HEK293 (cell line): ENCODE measurements around the gene COX7A2.

Source experiments
- KLF10 ChIP-seq: fragments of 450-650 bp; IDR thresholded peaks from 2 replicates; pipeline ENCODE4 v1.5.1; 2018; ENCODE audit warnings: missing biosample characterization, mild to moderate bottlenecking, missing genetic modification characterization
- KLF16 ChIP-seq: fragments of 450-650 bp; formaldehyde crosslinking; IDR thresholded peaks from 2 replicates; pipeline ENCODE4 v1.5.1; 2017; ENCODE audit warnings: missing biosample characterization, missing genetic modification characterization
- ZFP69B ChIP-seq: fragments of 450-650 bp; formaldehyde crosslinking; IDR thresholded peaks from 2 replicates; pipeline ENCODE4 v1.5.1; 2016; ENCODE audit warnings: missing biosample characterization, missing genetic modification characterization
- ZNF10 ChIP-seq: fragments of 450-650 bp; formaldehyde crosslinking; IDR thresholded peaks from 2 replicates; pipeline ENCODE4 v1.5.1; 2017; ENCODE audit warnings: missing biosample characterization, missing genetic modification characterization
- ZNF121 ChIP-seq: fragments of 450-650 bp; formaldehyde crosslinking; IDR thresholded peaks from 2 replicates; pipeline ENCODE4 v1.5.1; 2016; ENCODE audit warnings: missing biosample characterization, missing genetic modification characterization
- ZNF133 ChIP-seq: fragments of 450-650 bp; formaldehyde crosslinking; IDR thresholded peaks from 2 replicates; pipeline ENCODE4 v1.5.1; 2016; ENCODE audit warnings: missing biosample characterization, missing genetic modification characterization
- ZNF138 ChIP-seq: fragments of 450-650 bp; formaldehyde crosslinking; IDR thresholded peaks from 2 replicates; pipeline ENCODE4 v1.5.1; 2016; ENCODE audit warnings: missing biosample characterization, missing genetic modification characterization, borderline replicate concordance
- ZNF140 ChIP-seq: fragments of 450-650 bp; formaldehyde crosslinking; IDR thresholded peaks from 2 replicates; pipeline ENCODE4 v1.5.1; 2016; ENCODE audit warnings: missing biosample characterization, missing genetic modification characterization
- ZNF214 ChIP-seq: fragments of 450-650 bp; formaldehyde crosslinking; IDR thresholded peaks from 2 replicates; pipeline ENCODE4 v1.5.1; 2017; ENCODE audit warnings: missing biosample characterization, mild to moderate bottlenecking, missing genetic modification characterization, borderline replicate concordance
- ZNF221 ChIP-seq: fragments of 450-650 bp; formaldehyde crosslinking; IDR thresholded peaks from 2 replicates; pipeline ENCODE4 v1.5.1; 2017; ENCODE audit warnings: missing biosample characterization, missing genetic modification characterization, borderline replicate concordance
- ZNF239 ChIP-seq: fragments of 450-650 bp; formaldehyde crosslinking; IDR thresholded peaks from 2 replicates; pipeline ENCODE4 v1.5.1; 2016; ENCODE audit warnings: missing biosample characterization, missing genetic modification characterization
- ZNF274 ChIP-seq, 2 experiments: fragments of 200-500 bp in 1 of 2; fragments of 450-650 bp in 1 of 2; sonication (Bioruptor generic) in 1 of 2; formaldehyde crosslinking in 1 of 2; IDR thresholded peaks; 2 replicates each; pipeline versions ENCODE4 v1.5.1 to v1.6.1; 2014 to 2016; ENCODE audit warnings: borderline replicate concordance in 1 of 2, inconsistent platforms in 1 of 2, low read length in 1 of 2, missing biosample characterization in 1 of 2, missing genetic modification characterization in 1 of 2
- ZNF558 ChIP-seq: fragments of 450-650 bp; formaldehyde crosslinking; IDR thresholded peaks from 2 replicates; pipeline ENCODE4 v1.5.1; 2016; ENCODE audit warnings: missing biosample characterization, missing genetic modification characterization
- ZNF621 ChIP-seq: fragments of 450-650 bp; formaldehyde crosslinking; IDR thresholded peaks from 2 replicates; pipeline ENCODE4 v1.5.1; 2017; ENCODE audit warnings: missing biosample characterization, missing genetic modification characterization
- ZNF624 ChIP-seq: fragments of 450-650 bp; formaldehyde crosslinking; IDR thresholded peaks from 2 replicates; pipeline ENCODE4 v1.5.1; 2017; ENCODE audit warnings: missing biosample characterization, missing genetic modification characterization
- ZNF76 ChIP-seq: fragments of 450-650 bp; formaldehyde crosslinking; IDR thresholded peaks from 2 replicates; pipeline ENCODE4; 2016; ENCODE audit warnings: low read depth, missing biosample characterization, missing genetic modification characterization, borderline replicate concordance
- ZNF830 ChIP-seq: fragments of 450-650 bp; IDR thresholded peaks from 2 replicates; pipeline ENCODE4 v1.5.0; 2018; ENCODE audit warnings: missing biosample characterization, missing genetic modification characterization, low read depth, mild to moderate bottlenecking, moderate library complexity
- TF ChIP-seq, protein P1 (sequence below): fragments of 450-650 bp; formaldehyde crosslinking; IDR thresholded peaks from 2 replicates; pipeline ENCODE4 v1.5.1; 2016; ENCODE audit warnings: missing biosample characterization, missing genetic modification characterization, borderline replicate concordance
- TF ChIP-seq, protein P2 (sequence below): fragments of 450-650 bp; formaldehyde crosslinking; conservative IDR thresholded peaks from 2 replicates; pipeline ENCODE4 v1.5.1; 2016; ENCODE audit warnings: low read depth, missing biosample characterization, missing genetic modification characterization
- TF ChIP-seq, protein P3 (sequence below): fragments of 450-650 bp; formaldehyde crosslinking; IDR thresholded peaks from 2 replicates; pipeline ENCODE4 v1.5.1; 2016; ENCODE audit warnings: missing biosample characterization, missing genetic modification characterization
- TF ChIP-seq, protein P4 (sequence below): fragments of 450-650 bp; formaldehyde crosslinking; IDR thresholded peaks from 2 replicates; pipeline ENCODE4 v1.5.1; 2017; ENCODE audit warnings: missing biosample characterization, missing genetic modification characterization
- TF ChIP-seq, protein P5 (sequence below): fragments of 450-650 bp; formaldehyde crosslinking; IDR thresholded peaks from 2 replicates; pipeline ENCODE4 v1.5.1; 2016; ENCODE audit warnings: missing biosample characterization, missing genetic modification characterization
- TF ChIP-seq, protein P6 (sequence below): fragments of 450-650 bp; formaldehyde crosslinking; IDR thresholded peaks from 2 replicates; pipeline ENCODE4 v1.5.1; 2016; ENCODE audit warnings: missing biosample characterization, missing genetic modification characterization

COX7A2 gene

DNA sequence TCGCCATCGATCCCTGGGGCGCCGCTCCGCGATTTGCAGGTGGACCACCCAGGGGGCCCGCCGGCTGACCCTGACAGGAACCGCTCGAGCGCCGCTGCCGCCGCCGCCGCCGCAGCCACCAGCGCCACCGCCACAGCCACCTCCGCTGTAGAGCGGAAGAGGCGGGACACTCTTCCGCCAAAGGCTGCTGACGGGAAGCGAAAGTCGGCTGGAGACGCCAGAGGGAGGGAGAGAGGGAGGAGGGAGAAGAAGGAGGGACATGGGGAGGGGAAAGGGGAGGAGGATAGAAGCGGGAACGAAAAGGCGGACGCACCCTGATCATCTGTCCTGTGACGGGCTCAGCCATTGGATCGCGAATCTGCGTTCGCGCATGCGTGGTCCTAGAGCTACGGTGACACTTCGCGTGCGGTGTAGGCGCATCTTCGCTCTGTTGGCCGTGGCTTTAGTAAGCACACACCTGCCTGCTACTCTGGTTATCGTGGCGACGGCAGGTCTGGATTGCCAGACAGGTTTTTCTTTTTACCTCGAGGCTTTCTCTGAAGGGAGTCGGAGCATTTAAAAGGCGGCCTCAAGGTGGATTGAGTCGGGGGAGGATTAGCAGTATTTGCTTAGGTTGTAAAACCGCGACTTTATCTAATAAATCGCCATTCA lies 41.2 kb upstream of the COX7A2 start, which contains the start of gene TMEM30A (continued):
- TF ChIP-seq, protein P1, sequence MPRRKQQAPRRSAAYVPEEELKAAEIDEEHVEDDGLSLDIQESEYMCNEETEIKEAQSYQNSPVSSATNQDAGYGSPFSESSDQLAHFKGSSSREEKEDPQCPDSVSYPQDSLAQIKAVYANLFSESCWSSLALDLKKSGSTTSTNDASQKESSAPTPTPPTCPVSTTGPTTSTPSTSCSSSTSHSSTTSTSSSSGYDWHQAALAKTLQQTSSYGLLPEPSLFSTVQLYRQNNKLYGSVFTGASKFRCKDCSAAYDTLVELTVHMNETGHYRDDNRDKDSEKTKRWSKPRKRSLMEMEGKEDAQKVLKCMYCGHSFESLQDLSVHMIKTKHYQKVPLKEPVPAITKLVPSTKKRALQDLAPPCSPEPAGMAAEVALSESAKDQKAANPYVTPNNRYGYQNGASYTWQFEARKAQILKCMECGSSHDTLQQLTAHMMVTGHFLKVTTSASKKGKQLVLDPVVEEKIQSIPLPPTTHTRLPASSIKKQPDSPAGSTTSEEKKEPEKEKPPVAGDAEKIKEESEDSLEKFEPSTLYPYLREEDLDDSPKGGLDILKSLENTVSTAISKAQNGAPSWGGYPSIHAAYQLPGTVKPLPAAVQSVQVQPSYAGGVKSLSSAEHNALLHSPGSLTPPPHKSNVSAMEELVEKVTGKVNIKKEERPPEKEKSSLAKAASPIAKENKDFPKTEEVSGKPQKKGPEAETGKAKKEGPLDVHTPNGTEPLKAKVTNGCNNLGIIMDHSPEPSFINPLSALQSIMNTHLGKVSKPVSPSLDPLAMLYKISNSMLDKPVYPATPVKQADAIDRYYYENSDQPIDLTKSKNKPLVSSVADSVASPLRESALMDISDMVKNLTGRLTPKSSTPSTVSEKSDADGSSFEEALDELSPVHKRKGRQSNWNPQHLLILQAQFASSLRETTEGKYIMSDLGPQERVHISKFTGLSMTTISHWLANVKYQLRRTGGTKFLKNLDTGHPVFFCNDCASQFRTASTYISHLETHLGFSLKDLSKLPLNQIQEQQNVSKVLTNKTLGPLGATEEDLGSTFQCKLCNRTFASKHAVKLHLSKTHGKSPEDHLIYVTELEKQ (tag by site-specific recombination) = no peak
- TF ChIP-seq, protein P2, sequence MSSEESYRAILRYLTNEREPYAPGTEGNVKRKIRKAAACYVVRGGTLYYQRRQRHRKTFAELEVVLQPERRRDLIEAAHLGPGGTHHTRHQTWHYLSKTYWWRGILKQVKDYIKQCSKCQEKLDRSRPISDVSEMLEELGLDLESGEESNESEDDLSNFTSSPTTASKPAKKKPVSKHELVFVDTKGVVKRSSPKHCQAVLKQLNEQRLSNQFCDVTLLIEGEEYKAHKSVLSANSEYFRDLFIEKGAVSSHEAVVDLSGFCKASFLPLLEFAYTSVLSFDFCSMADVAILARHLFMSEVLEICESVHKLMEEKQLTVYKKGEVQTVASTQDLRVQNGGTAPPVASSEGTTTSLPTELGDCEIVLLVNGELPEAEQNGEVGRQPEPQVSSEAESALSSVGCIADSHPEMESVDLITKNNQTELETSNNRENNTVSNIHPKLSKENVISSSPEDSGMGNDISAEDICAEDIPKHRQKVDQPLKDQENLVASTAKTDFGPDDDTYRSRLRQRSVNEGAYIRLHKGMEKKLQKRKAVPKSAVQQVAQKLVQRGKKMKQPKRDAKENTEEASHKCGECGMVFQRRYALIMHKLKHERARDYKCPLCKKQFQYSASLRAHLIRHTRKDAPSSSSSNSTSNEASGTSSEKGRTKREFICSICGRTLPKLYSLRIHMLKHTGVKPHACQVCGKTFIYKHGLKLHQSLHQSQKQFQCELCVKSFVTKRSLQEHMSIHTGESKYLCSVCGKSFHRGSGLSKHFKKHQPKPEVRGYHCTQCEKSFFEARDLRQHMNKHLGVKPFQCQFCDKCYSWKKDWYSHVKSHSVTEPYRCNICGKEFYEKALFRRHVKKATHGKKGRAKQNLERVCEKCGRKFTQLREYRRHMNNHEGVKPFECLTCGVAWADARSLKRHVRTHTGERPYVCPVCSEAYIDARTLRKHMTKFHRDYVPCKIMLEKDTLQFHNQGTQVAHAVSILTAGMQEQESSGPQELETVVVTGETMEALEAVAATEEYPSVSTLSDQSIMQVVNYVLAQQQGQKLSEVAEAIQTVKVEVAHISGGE (tag by site-specific recombination) = peak; percentile 99
- TF ChIP-seq ZNF239 (tag by site-specific recombination) (no peak), ZNF621 (no peak), ZNF138 (no peak), ZNF558 (tag by site-specific recombination) (no peak; the same call in 1 of the 2 replicates), ZNF274 (IDR thresholded peaks at IDR 0.05; ENCODE audit: low read length) (no peak), ZNF274 (tag by site-specific recombination; IDR thresholded peaks at IDR 0.05; ENCODE audit: borderline replicate concordance) (no peak), KLF10 (no peak), ZNF121 (tag by site-specific recombination) (no peak), ZNF133 (tag by site-specific recombination) (no peak), ZFP69B (tag by site-specific recombination) (no peak; the same call in 1 of the 2 replicates), ZNF830 (tag by site-specific recombination) (no peak), ZNF221 (no peak), ZNF10 (0 out of 2 replicates have a peak, but pooled peaks have one; percentile 16), ZNF624 (tag by site-specific recombination) (no peak), KLF16 (tag by site-specific recombination) (peak; percentile 88), ZNF214 (tag by site-specific recombination) (no peak), ZNF140 (tag by site-specific recombination) (no peak), ZNF76 (tag by site-specific recombination) (no peak; the same call in none of the 2 replicates)
- TF ChIP-seq, protein P3, sequence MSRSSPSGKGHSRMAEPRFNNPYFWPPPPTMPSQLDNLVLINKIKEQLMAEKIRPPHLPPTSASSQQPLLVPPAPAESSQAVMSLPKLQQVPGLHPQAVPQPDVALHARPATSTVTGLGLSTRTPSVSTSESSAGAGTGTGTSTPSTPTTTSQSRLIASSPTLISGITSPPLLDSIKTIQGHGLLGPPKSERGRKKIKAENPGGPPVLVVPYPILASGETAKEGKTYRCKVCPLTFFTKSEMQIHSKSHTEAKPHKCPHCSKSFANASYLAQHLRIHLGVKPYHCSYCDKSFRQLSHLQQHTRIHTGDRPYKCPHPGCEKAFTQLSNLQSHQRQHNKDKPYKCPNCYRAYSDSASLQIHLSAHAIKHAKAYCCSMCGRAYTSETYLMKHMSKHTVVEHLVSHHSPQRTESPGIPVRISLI (tag by site-specific recombination) = no peak
- TF ChIP-seq, protein P4, sequence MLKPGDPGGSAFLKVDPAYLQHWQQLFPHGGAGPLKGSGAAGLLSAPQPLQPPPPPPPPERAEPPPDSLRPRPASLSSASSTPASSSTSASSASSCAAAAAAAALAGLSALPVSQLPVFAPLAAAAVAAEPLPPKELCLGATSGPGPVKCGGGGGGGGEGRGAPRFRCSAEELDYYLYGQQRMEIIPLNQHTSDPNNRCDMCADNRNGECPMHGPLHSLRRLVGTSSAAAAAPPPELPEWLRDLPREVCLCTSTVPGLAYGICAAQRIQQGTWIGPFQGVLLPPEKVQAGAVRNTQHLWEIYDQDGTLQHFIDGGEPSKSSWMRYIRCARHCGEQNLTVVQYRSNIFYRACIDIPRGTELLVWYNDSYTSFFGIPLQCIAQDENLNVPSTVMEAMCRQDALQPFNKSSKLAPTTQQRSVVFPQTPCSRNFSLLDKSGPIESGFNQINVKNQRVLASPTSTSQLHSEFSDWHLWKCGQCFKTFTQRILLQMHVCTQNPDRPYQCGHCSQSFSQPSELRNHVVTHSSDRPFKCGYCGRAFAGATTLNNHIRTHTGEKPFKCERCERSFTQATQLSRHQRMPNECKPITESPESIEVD = no peak
- TF ChIP-seq, protein P5, sequence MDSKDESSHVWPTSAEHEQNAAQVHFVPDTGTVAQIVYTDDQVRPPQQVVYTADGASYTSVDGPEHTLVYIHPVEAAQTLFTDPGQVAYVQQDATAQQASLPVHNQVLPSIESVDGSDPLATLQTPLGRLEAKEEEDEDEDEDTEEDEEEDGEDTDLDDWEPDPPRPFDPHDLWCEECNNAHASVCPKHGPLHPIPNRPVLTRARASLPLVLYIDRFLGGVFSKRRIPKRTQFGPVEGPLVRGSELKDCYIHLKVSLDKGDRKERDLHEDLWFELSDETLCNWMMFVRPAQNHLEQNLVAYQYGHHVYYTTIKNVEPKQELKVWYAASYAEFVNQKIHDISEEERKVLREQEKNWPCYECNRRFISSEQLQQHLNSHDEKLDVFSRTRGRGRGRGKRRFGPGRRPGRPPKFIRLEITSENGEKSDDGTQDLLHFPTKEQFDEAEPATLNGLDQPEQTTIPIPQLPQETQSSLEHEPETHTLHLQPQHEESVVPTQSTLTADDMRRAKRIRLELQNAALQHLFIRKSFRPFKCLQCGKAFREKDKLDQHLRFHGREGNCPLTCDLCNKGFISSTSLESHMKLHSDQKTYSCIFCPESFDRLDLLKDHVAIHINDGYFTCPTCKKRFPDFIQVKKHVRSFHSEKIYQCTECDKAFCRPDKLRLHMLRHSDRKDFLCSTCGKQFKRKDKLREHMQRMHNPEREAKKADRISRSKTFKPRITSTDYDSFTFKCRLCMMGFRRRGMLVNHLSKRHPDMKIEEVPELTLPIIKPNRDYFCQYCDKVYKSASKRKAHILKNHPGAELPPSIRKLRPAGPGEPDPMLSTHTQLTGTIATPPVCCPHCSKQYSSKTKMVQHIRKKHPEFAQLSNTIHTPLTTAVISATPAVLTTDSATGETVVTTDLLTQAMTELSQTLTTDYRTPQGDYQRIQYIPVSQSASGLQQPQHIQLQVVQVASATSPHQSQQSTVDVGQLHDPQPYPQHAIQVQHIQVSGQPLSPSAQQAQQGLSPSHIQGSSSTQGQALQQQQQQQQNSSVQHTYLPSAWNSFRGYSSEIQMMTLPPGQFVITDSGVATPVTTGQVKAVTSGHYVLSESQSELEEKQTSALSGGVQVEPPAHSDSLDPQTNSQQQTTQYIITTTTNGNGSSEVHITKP = peak; percentile 73; the same call in 1 of the 2 replicates
- TF ChIP-seq, protein P6, sequence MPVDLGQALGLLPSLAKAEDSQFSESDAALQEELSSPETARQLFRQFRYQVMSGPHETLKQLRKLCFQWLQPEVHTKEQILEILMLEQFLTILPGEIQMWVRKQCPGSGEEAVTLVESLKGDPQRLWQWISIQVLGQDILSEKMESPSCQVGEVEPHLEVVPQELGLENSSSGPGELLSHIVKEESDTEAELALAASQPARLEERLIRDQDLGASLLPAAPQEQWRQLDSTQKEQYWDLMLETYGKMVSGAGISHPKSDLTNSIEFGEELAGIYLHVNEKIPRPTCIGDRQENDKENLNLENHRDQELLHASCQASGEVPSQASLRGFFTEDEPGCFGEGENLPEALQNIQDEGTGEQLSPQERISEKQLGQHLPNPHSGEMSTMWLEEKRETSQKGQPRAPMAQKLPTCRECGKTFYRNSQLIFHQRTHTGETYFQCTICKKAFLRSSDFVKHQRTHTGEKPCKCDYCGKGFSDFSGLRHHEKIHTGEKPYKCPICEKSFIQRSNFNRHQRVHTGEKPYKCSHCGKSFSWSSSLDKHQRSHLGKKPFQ (tag by site-specific recombination) = no peak
